WTC11 (cell line): ENCODE data around the gene HSPG2. TPM values are rescaled to one million over a fixed set of nuclear protein-coding genes. Genes with fewer than 3 reads are reported as not detected.

Experiments
- ATAC-seq: fragments of 200-7000 bp; cut with Tn5 transposase; 2 replicates; pipeline ENCODE4 v1.10.0; 2021; ENCODE audit warnings: mild to moderate bottlenecking, moderate library complexity
- CTCF ChIA-PET: fragments of 300-600 bp; sonication (Branson Sonifier 250); formaldehyde crosslinking; loops from one replicate; lab custom pipeline; 2021; ENCODE audit warnings: antibody characterized with exemption; lab: Charles Lee
- POLR2A ChIA-PET: fragments of 350-600 bp; sonication (Branson Sonifier 250); formaldehyde crosslinking; loops from one replicate; lab custom pipeline; 2021; ENCODE audit warnings: antibody characterized with exemption; lab: Charles Lee
- DNase-seq: peaks from one replicate; pipeline ENCODE4 v3.0.0; 2021; ENCODE audit warnings: low spot score
- H3K27ac Mint-ChIP-seq: 2 replicates; pipeline ENCODE4 v1.8.0; 2021; ENCODE audit warnings: mixed read lengths
- H3K27me3 Mint-ChIP-seq: 2 replicates; pipeline ENCODE4 v1.8.0; 2021; ENCODE audit warnings: low read depth, mild to moderate bottlenecking, moderate library complexity, mixed read lengths
- H3K36me3 Mint-ChIP-seq: 2 replicates; pipeline ENCODE4 v1.8.0; 2021; ENCODE audit warnings: mixed read lengths
- H3K4me1 Mint-ChIP-seq: 2 replicates; pipeline ENCODE4 v1.8.0; 2022; ENCODE audit warnings: mixed read lengths
- H3K4me3 Mint-ChIP-seq: 2 replicates; pipeline ENCODE4 v1.8.0; 2021; ENCODE audit warnings: mild to moderate bottlenecking, moderate library complexity, mixed read lengths
- H3K9me3 Mint-ChIP-seq: 2 replicates; pipeline ENCODE4 v1.8.0; 2021; ENCODE audit warnings: mixed read lengths
- ATF2 ChIP-seq: sonication (generic); formaldehyde crosslinking; IDR thresholded peaks from 2 replicates; pipeline ENCODE4 v1.8.1; 2022; ENCODE audit warnings: low read depth, missing genetic modification reagents, borderline replicate concordance
- ATF3 ChIP-seq: sonication (generic); formaldehyde crosslinking; conservative IDR thresholded peaks from 2 replicates; pipeline ENCODE4 v1.8.1; 2022; ENCODE audit warnings: mild to moderate bottlenecking, missing genetic modification reagents
- E2F1 ChIP-seq: sonication (generic); formaldehyde crosslinking; IDR thresholded peaks from 2 replicates; pipeline ENCODE4 v1.8.0; 2022; ENCODE audit warnings: mild to moderate bottlenecking, missing genetic modification reagents
- ESRRA ChIP-seq: sonication (generic); formaldehyde crosslinking; IDR thresholded peaks from 2 replicates; pipeline ENCODE4 v1.8.1; 2022; ENCODE audit warnings: mild to moderate bottlenecking, missing genetic modification reagents, borderline replicate concordance
- GABPB1 ChIP-seq: sonication (generic); formaldehyde crosslinking; IDR thresholded peaks from 2 replicates; pipeline ENCODE4 v1.8.1; 2023; ENCODE audit warnings: mild to moderate bottlenecking, missing genetic modification reagents
- IRF1 ChIP-seq: sonication (generic); formaldehyde crosslinking; IDR thresholded peaks from 2 replicates; pipeline ENCODE4 v1.8.0; 2023; ENCODE audit warnings: missing genetic modification reagents
- MLX ChIP-seq: sonication (generic); formaldehyde crosslinking; IDR thresholded peaks from 2 replicates; pipeline ENCODE4 v1.8.1; 2023; ENCODE audit warnings: mild to moderate bottlenecking, missing genetic modification reagents, moderate library complexity
- MYBL2 ChIP-seq: sonication (generic); formaldehyde crosslinking; IDR thresholded peaks from 2 replicates; pipeline ENCODE4 v1.8.1; 2023; ENCODE audit warnings: mild to moderate bottlenecking, moderate library complexity, missing genetic modification reagents
- NFATC4 ChIP-seq: fragments of 250-450 bp; sonication (Bioruptor Pico); IDR thresholded peaks from 2 replicates; pipeline ENCODE4 v1.9.0; 2021; ENCODE audit warnings: mild to moderate bottlenecking
- NFYB ChIP-seq: sonication (generic); formaldehyde crosslinking; conservative IDR thresholded peaks from 2 replicates; pipeline ENCODE4 v1.8.0; 2022; ENCODE audit warnings: low read depth, missing genetic modification reagents
- OVOL2 ChIP-seq: fragments of 250-450 bp; sonication (Bioruptor Pico); IDR thresholded peaks from 2 replicates; pipeline ENCODE4 v1.9.0; 2021; ENCODE audit warnings: mild to moderate bottlenecking, borderline replicate concordance
- RELA ChIP-seq: sonication (generic); formaldehyde crosslinking; IDR thresholded peaks from 2 replicates; pipeline ENCODE4 v1.8.1; 2022; ENCODE audit warnings: missing genetic modification reagents, mild to moderate bottlenecking, borderline replicate concordance
- SMAD3 ChIP-seq: sonication (generic); formaldehyde crosslinking; IDR thresholded peaks from 2 replicates; pipeline ENCODE4 v1.8.0; 2022; ENCODE audit warnings: missing genetic modification reagents, mild to moderate bottlenecking, borderline replicate concordance
- SMAD4 ChIP-seq: sonication (generic); formaldehyde crosslinking; IDR thresholded peaks from 2 replicates; pipeline ENCODE4 v1.8.0; 2022; ENCODE audit warnings: mild to moderate bottlenecking, missing genetic modification reagents
- SOX15 ChIP-seq: fragments of 250-450 bp; sonication (Bioruptor Pico); IDR thresholded peaks from 2 replicates; pipeline ENCODE4 v1.9.0; 2021; ENCODE audit warnings: mild to moderate bottlenecking
- USF2 ChIP-seq: sonication (generic); formaldehyde crosslinking; IDR thresholded peaks from 2 replicates; pipeline ENCODE4 v1.8.1; 2023; ENCODE audit warnings: mild to moderate bottlenecking, missing genetic modification reagents, moderate library complexity
- ZNF121 ChIP-seq: sonication (generic); formaldehyde crosslinking; IDR thresholded peaks from 2 replicates; pipeline ENCODE4 v1.8.0; 2023; ENCODE audit warnings: missing genetic modification reagents
- ZNF219 ChIP-seq: sonication (generic); formaldehyde crosslinking; IDR thresholded peaks from 2 replicates; pipeline ENCODE4 v1.8.0; 2023; ENCODE audit warnings: missing genetic modification reagents, mild to moderate bottlenecking, borderline replicate concordance
- ZNF425 ChIP-seq: fragments of 250-450 bp; sonication (Bioruptor Pico); conservative IDR thresholded peaks from 2 replicates; pipeline ENCODE4 v1.9.0; 2021; ENCODE audit warnings: mild to moderate bottlenecking
- ZNF512 ChIP-seq: sonication (generic); formaldehyde crosslinking; IDR thresholded peaks from 2 replicates; pipeline ENCODE4 v1.8.1; 2022; ENCODE audit warnings: missing genetic modification reagents, borderline replicate concordance
- total RNA-seq: library from RNA; stranded (reverse); gene quantifications from 3 replicates; pipeline ENCODE4 v1.2.3, GENCODE V29; 2021

The HSPG2 gene
- total RNA-seq, 1 experiment from 2014 or later = 120 TPM

GRCh38 chr1:21925334-21925940, 11.7 kb downstream of the HSPG2 start:
- H3K4me3 Mint-ChIP-seq = no peak overlapping the region
- no peaks in the 10 kb centered on the region for H3K27me3 Mint-ChIP-seq
- POLR2A ChIA-PET = no interaction called here
- peaks cover 9% of the 10 kb centered on the region for H3K36me3 Mint-ChIP-seq
- ATAC-seq (no peak), DNase-seq (no peak)
- H3K9me3 Mint-ChIP-seq = no peaks in the 10 kb centered on the region
- TF ChIP-seq ZNF219 (no peak), ATF2 (CRISPR knock-in tag) (no peak), MLX (no peak), NFYB (CRISPR knock-in tag) (no peak), OVOL2 (CRISPR knock-in tag) (no peak), ATF3 (CRISPR knock-in tag) (no peak), SOX15 (CRISPR knock-in tag) (no peak), USF2 (no peak), NFATC4 (CRISPR knock-in tag) (no peak), ZNF121 (CRISPR knock-in tag) (no peak), E2F1 (CRISPR knock-in tag) (no peak), GABPB1 (no peak)
- CTCF ChIA-PET = no interaction called here
- 0 out of 2 replicates have a peak overlapping the region, but pooled peaks have one; percentile 49 for H3K27ac Mint-ChIP-seq
- H3K4me1 Mint-ChIP-seq = peaks cover 45% of the 10 kb centered on the region

GRCh38 chr1:21924503-21925005, 12.6 kb downstream of the HSPG2 start:
- CTCF ChIA-PET = interaction anchor here (1.6 kb wide), 1 partner anchor 22 kb away, joined by 4 read pairs; no protein-coding TSS in a partner anchor
- H3K27ac Mint-ChIP-seq = peak overlapping the region; percentile 17; the same call in 1 of the 2 replicates
- no peak for TF ChIP-seq ESRRA (CRISPR knock-in tag)
- TF ChIP-seq ZNF425 (CRISPR knock-in tag) = no peak
- no peak for TF ChIP-seq MYBL2 (CRISPR knock-in tag)
- TF ChIP-seq E2F1 (CRISPR knock-in tag) = no peak
- TF ChIP-seq SMAD4 (CRISPR knock-in tag) = no peak
- no peak for TF ChIP-seq ZNF512 (CRISPR knock-in tag)
- no peak for TF ChIP-seq IRF1
- TF ChIP-seq ATF2 (CRISPR knock-in tag) = no peak
- TF ChIP-seq SMAD3 = no peak
- no peak for TF ChIP-seq RELA (CRISPR knock-in tag)

More at GRCh38 chr1:21924503-21925005, 12.6 kb downstream of the HSPG2 start:
- DNase-seq (no peak), ATAC-seq (no peak)
- Mint-ChIP-seq H3K27me3 (no peaks in the 10 kb centered on the region), H3K4me3 (no peak overlapping the region), H3K9me3 (no peaks in the 10 kb centered on the region), H3K36me3 (peaks cover 4% of the 10 kb centered on the region), H3K4me1 (peaks cover 41% of the 10 kb centered on the region)
- POLR2A ChIA-PET = no interaction called here
